GM19324 (cell line): Measurements from ENCODE around the gene HMX1.

Source experiments
- ATAC-seq: cut with Tn5 transposase; IDR thresholded peaks from one replicate; pipeline ENCODE4 v1.9.1; 2021; ENCODE audit warnings: mild to moderate bottlenecking, moderate library complexity; ENCODE audit not compliant: unreplicated experiment, low FRiP score

The HMX1 gene

DNA sequence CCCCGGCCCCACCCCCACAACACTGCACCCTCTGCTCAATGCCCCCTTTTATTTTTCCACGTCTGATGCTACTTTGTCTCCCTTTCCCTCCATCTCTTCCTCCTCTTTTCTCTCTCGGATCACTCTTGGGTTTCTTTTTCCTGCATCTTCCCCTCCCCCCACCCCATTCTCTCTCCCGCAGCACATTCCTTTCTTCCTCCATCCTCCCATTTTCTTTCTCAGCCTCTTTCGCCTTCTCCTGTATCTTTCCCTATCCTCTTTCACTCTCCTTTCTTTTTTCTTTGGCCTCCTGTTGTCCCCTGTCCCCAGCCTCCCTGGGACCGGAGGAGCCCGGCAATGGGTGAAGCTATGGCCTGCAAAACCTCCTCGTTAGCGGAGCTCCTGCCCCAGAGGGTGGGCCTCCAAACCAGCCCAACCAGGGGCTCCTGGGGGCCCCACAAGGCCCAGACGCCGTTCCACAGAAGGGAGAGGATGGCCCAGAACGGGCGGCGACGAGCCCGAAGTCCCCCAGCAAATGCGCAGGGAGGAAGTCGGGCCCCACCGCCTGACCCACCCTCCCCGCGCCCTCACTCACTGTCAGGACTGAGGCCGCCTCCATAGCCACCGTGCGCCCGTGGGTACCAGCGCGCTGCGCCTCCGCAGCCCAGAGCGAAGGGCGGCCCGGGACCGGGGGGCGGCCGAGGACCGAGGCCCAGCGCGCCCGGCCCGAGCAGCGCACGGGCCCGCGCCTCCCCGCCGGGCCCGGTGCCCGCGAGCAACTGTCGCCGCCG, 807 bp downstream of the HMX1 start:
- no peak for ATAC-seq

DNA sequence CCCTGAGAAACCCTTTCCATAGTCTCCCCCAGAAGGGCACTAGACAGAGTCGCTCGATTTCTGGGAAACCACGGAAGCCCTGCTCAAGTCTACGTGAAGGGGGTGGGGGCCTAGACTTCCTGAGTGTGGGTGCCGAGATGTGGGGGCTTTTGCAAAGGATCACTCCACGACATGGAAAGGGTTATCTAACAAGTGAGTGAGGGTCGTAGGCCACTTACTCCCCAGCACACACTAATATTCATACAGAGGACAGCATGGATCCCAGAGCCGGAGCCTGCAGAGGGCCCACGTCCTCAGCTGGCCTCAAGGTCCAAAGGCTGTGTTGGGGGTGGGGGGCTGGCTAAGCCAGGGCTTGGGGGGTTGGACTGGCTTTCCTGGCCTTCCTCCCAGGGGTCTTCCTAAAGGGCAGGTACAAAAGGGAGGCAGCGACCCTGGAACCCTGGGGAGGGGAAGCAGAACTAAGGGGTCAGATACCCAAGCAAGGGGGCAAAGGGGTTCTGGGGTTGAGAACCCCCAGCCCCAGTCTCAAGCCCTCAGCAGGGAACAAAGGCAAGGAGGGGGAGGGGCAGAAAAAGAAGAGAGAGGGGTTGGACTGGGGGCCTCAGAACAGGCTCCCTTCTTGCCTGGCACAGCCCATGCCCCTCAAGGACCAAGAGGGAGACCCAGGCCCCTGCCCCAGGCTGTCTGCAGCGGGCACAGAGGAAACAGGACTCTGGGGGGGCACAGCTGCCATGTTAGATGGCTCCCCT, 1.6 kb downstream of the HMX1 start:
- no peak for ATAC-seq

DNA sequence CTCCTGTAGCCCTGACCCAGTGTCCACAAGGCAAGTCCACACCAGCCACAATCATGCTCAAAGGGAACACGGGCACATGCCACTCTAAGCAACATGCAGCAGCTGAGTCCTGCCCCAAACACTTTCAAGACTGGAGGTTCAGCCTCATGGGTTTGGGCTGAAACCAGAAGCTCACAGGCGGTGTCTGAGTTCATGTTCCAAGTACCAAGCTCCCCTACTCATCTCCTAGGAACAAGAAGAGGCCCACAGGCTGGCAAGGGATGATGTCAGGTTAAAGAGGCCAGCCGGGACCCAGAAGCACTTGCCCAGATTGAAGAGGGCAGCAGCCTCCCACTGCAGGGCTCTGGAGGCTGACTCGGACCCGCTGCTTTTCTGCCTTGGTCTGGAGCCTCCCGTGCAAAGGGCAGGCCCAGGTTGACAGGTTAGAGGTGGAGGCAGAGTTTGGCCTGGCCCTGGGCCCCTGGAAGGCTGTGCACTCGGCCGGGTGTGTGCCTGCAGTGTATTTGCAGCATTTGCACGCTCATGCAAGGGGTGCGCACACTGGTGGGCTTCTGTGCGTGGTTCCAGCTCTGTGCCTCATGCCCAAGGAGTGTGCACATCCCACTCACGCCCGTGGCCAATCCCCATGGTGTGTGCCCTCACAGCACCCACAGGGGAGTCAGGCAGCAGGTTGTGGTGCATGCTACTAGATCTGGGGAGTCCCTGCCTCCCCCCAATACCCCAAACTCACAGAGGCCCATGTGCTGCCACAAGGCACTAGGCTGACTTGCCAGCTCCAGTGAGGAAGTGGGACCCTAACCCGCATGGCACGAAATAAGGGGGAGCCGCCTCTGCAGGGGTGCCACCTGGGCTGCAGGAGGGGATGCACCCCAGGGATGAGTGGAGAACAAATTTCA, 2.4 kb downstream of the HMX1 start:
- no peak for ATAC-seq

DNA sequence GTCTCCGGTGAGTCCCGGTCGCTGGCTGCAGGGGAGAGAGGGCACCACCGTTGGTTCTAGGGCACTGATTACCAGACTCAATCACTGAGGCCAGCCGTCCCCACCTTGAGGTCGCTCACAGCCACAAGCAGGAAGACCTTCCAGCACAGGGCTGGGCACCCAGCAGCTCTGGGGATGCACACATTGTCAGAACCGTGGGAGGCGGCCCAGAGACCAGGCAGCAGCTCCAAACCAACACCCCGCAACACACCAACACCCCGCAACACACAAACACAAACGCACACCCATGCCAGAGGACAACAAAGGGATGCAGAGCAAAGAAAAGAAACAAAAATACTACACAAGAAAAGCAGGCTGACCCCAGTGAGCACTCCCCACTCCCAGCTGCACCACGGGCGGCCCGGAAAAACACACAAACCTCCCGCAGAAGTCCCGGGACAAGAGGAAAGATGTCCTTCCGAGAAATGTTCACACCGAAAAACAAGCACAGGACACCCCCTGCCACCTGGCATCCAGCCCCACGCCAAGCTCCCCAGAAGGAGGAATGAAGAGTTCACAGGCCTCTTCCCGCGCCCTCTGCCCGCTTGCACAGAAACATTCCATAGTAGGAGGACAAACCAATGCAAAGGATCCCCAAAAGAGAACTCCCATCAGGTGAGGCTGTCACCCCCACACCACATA, 3.2 kb downstream of the HMX1 start:
- no peak for ATAC-seq

DNA sequence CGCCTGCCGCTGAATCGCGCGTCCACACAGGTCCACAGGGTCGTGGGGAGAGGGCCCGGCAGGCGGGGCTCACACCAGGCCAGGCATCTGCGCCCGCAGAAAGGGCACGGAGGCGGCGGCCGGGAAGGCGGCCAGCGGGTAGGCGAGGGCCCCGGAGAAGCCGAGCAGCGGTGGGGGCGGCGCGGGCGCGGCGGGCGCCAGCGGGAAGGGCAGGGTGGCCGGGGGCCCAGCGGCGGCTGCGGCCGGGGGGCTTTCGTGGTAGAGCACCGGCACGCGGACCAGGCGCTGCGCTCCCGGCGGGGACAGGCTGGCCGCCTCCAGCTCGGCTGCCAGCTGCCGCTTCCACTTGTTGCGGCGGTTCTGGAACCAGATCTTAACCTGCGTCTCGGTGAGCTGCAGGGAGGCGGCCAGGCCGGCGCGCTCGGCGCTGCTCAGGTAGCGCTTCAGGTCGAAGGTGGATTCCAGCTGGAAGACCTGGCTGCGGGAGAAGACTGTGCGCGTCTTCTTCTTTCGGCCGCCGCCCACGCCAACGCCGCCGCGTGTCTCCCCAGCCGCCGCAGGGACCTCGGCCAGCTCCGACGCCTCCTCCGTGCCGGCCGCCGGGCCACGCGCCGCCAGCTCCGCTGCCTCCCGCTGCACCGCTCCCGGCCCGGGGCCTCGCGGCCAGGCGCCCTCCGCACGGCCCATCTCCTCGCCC, 3.9 kb downstream of the HMX1 start:
- no peak for ATAC-seq

DNA sequence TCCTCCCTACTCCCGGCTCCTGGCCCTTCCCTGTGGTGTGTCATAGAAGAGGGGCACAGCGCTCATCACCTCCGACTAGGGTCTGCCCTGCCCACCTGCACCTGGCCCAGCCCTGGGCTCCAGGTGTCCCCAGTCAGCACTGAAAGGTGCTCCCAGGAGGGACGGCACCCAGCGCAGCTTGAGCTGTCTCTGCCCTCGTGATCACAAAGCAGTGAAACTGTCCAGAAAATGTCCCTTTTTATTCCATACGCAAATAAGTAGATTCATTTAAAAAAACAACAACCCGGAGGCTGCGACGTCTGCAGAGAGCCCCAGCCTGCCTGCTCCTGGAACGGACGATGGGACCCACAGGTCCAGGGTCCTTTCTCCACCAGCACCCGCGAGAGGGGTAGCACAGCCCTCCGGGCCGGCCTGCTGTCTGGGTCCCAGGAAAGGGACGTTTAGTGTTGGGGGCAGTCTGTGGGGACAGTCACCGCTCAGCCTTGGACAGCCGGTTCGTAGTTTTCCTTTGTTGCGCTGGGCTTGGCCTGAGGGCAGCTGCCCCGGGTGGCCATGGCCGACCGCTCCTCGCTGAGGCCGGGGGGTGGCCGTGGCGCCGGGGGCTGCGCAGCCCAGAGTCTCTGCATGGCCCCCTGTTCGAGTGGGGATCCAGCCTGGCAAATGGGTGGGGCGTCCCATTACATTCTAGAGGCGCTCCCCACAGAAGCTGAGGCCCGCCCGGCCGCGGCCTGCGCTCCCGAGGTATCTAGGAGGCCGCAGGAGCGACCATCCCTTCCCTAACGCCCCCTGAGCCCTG, 4.6 kb downstream of the HMX1 start:
- ATAC-seq, result no peak

DNA sequence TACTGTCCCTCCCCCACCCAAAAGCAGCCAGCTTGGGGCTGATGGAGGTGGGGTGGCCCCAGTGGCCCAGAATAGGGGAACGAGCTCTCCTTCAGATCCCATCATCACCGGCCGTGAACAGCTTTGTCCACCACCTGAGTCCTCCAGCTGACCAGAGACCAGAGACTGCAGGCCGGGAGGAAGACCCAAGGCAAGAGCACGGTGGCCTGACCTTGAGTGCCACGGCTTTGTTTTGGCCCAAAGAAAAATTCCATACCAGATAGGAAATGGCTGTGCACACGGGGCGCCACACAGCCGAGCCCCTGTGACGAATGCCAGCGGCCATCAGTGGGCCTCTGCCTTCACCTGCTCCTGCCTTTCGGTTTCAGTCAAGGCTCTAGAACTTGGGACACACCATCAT, 5.2 kb downstream of the HMX1 start:
- no peak for ATAC-seq

DNA sequence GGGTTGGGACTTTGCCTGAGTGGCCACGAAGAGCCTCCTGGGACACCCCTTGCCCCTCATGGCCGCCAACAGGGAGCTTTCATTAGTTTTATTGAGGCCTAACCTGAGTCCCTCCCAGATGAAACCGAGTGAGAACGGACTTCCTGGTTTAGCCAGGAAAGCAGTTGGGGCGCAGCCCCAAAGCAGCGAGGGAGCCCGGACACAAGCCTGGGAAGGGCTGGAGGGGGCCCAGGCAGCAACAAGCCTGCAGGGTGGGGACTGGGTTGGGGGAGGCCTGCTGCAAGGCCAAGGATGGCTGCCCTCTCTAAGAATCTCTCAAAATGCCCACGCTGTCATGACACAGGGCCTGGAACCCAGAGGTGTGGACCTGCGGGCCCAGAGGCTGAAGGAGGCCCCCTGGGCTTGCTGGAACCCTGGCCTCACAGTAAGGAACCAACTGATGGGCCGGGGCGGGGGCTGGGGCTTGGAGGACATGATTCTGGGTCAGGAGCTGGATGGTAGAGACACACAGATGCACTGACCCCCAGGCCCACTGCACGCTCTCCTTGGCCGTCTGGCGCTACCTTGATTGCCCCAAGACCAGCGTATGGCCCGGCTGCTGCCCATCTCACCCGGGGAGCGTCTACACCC, 5.8 kb downstream of the HMX1 start:
- ATAC-seq, result no peak

DNA sequence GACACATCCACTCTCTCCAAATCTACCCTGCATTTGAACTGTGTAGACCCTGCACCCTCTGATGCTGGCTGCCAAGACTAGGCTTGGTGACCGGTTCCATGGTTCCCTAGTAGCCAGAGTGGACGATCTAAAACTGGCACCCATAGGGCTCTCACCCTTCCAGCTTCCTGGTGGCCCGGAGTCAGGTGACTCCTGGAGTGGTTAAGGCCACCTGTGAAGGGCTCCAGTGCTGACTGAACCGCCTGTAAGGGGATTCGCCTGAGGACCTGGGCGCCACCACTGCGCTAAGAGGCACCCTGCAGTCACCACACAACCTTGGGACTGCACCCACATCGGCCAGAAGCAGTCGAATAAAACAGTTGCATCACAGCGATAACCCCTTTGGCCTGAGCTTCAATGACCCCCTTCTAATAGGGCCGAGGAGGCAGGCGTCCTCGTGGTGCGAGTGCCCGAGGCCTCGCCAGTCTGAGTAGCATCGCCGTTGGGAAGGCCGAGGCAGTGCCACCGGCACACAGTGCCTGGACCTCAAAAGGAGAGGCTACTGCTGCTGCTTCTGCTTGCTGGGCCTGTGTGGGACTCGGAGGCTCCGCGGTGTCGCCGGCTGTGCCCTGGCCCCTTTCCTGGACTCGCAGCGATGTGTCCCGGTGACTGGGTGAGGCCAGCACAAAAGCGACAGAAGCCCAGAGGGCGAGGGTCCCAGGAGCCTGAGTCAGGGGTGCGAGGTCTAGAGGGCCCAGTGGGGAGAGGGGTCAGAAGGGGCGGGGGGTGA, 6.5 kb downstream of the HMX1 start:
- no peak for ATAC-seq

DNA sequence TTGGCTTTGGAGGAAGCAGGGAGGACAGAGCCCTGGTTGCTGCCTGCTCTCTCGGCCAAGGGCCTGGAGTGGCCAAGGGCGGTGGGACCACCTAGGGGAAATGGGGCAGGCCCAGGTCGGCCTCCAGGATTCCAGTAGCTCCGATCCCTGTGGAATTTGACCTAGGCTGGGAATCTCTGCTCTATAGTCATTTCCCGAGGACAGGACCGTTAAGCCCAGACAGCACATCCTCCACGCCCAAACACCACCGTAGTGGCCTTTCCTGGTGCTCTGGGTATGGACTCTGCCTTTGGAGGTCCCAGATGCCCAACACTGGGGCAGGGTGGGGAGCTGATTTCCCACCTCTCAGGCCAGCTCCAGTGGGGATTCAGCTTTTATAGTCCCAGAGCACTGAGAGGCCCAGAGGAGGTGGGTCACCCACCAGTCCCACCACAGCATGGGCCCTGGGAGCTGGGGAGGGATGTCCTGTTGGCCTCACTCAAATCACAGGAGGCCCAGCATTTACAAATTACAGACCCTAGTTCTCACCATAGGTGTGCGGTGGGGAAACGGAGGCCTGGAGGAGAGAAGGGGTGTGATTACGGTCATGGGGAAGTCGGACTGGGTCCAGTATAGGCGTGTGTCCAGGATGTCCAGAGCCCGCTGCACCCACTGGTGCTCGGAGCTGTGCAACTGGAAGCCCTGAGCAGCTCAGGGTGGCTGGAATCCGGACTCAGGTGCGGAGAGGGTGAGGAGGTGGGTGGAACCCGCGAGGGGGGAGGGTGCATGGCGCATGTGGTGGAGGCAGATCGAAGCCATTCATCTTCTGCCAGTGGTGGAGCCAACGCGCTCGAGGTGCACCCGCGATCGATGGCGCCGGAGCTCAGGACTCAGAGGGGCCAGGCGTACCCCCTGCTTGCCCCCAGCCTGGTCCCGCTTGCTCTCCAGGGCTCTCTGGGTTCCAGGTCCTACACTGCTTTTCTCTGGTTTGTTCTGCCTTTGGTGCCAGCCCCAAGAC, 7.7 kb downstream of the HMX1 start:
- ATAC-seq, result no peak

DNA sequence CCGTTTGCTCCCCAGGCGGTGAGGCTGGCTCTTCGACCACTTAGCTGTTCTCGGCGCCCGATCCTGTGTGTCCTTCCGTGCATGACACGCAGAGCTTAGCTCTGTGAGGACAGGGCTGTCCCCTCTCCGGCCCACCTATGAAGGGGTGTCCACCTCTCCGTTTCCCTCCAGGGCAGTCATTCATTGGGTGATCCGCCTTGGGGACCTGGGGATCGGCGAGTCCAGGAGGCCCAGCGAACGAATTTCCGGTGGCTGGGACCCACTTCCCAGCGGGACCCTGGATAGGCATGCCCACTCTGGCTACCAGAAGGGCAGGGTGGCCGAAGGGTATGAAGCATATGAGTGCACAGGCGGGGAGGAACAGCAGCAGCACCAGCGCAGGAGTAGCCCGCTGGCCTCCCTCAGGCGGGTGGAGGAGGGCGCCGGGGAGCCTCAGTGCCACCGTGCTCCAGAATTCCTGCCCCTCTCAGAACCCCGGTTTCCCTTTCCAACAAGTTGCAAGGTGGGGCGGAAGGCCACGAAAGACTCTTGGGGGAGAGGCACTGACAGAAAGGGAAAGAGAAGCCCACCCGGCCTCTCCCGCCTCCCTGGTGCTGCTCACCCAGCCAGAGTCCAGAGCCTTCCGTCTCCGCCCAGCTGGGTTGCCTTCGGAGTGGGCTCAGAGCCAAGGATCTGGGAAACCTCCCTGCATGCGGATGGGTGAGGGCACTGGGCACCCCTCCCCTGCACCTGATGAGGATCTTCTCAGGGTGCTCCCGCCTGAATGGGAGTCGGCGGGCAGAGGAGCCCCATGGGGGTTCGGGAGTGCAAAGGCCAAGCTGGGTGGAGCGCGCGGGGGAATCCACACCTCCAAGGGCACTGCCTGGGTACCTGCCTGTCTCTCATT, 8.6 kb downstream of the HMX1 start:
- no peak for ATAC-seq

DNA sequence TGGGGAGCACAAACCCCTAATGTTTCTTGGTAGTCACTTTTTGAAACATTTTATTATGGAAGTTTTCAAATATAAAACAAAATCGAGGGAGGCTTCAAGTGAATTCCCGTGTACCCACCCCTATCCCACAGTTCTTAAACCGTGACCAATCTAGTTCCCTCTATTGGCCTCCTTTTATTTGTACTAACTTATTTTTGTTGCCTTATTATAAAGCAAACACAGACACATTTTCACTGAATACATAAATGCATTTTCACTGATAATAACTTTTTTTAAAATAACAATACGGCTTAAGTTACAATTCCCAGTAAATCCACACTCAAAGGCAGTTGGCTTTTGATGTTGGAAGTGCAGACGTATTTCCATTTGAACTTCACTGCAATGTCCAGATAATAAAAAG, 9.3 kb downstream of the HMX1 start:
- ATAC-seq, result no peak

DNA sequence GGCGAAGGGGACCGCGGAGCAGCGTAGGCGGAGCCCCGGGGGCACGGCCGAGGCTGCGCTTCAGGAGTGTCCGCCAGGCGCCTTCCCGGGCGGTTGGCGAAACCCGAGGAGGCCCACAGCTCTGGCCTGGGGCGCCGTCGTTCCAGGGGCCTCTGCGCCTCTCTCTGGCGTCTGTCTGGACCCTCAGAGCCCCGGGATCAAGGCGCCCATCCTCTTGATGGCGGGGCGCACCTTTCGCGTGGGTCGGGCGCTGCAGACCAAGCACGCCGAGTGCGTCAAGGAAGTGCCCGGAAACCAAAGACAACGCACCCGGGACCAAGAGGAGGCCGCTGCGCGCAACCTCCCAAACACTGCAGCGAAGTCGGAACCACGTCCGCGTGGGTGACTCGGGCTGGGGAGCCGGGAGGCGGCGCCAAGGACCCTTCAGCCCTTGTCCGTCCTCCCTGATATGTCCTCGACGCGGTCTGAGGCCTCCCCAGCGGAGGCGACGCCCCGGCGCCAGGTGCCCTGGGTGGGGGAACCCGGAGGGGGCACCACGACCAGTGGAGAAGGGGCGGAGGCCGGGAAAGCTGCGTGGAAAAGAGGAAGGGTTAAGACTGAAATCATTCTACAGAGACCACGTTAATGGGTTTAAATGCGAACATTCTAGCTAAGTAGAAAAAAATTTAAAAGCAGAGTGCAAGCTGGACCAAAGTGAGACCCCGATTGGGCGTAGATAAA, 9.9 kb downstream of the HMX1 start:
- no peak for ATAC-seq

DNA sequence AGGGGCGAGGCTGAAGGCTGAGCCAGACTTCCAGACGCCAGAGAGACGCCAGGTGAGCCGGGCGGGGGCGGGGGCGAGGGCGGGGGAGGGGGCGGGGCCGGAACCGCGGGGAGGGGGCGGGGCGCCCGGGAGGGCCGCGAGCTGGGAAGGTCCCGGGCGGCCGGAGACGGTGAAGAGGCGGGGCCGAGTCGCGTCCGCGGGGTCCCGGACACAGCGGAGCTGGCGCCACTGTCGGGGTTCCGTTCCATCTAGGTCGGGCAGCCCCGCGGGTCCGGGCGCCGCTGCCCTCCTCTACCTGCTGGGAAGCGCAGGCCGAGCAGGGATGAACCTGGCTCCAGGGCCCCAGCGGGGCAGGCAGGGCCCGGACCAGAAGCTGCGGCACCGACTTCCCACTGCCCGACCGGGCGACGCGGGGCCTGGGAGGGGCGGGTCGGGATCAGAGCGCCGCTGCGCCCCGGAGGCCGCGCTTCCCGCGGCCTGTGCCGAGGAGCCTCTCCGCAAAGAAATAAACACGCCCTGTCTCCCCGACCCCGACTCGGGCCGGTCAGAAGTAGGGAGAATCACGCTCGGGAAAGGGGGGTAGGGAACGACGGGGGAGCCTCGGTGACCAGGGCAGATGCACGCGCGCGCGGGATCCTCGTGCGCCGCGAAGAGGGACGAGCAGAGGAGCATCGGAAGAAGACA, 10.6 kb downstream of the HMX1 start:
- no peak for ATAC-seq
